Astrocyte of the spinal cord (primary cell): Measurements from ENCODE around the gene OSER1.
A peak's percentile ranks its signal among the peaks of the same experiment; 100 is the strongest.
"Not testable (repeated sequence)": the region's sequence is repeated elsewhere in the genome, so short reads cannot be mapped to it uniquely, and the experiment has no call there.

Source experiments
- DNase-seq: peaks from one replicate; pipeline ENCODE4 v3.0.0; 2011; ENCODE audit warnings: low read depth, low spot score
- H3K4me3 ChIP-seq: 2 replicates; pipeline ENCODE4 v1.5.1; 2011; ENCODE audit warnings: low read depth, mild to moderate bottlenecking, low read length, moderate library complexity
- CTCF ChIP-seq: IDR thresholded peaks from 2 replicates; pipeline ENCODE4 v1.5.1; 2012; ENCODE audit warnings: low read depth, mild to moderate bottlenecking, low read length, inconsistent platforms
- in situ Hi-C: cut with HindIII; loops from 2 replicates; pipeline ENCODE4 v1.10.0; 2017; ENCODE audit warnings: low sequenced_read_pairs

The OSER1 gene

DNA sequence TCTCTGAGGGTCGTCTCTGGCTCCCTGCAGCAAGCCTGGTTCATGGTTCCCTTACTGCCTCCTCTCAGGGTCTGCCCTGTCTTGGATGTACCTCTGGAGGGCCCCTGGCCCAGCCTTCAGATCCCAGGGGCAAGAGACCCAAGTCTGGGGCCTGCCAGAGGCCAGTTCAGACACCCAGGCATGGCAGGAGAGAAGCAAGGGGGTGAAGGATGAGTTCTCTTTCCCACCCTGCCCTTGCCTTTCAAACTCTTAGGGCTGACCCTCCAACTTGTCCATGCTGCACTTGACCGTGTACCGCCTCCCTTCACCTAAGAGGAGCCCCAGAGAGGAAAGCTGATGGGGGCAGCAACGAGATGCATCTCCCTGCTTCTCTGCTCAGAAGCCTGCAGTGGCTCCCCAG, 40.7 kb upstream of the OSER1 start:
- in situ Hi-C loops = no loop called here
- no peak for TF ChIP-seq CTCF
- DNase-seq = no peak
- H3K4me3 ChIP-seq = no peak overlapping the region

DNA sequence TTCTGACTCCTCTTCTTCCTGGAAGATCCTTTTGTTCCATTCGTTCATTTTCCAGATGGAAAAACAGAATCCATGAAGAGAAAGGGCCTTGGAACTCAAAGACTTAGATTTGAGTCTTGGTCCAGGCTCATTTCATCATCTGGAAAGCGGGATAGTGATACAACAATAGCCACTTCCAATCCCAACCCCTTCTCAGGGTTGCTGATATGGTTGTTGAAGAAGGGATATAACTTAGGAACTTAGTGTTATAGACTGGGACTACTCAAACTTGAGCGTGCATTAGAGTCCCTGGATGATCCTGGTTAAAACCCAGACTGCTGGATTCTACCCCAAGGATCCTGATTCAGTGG, 37.8 kb upstream of the OSER1 start:
- in situ Hi-C loops = no loop called here
- DNase-seq = no peak
- TF ChIP-seq CTCF = no peak
- no peak overlapping the region for H3K4me3 ChIP-seq

DNA sequence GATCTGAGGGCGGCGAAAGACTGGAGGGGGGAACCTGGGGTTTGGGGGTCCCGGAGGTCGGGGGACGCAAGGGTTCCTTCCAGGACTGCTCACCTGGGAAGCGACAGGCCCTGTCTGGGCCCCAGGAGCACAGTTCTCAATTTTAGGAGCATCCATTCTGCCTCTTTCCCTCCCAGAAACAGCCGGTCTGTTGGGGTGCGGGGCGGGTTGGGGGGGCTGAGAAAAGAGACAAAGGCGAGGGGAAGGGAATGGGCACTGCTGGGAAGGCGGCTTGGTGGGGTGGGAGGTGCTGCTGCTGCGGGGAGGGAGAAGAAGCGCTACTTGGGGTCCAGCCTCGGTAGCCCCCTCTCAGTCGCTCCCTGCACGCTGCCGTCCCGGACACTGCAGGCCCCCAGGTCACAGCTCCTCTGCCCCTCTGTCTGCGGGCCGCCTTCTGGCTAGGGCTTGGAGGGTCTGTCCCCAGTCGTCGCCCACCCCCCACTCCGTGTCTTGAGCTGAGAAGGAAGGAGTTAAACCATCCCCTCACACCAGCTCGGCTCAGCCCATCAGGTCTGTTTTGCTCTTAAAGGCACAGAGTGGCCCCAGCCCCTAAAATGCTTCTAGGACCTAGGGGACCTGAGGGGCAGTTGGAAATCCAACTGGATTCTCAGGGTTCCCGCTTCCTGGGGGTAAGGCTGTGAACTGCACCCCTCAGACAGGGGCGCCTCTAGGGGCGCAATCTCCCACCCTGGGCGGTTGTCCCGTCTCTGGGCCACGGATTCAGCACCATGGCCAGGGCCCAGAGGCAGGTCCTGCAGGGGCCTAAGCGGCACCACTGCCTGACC, 37.2 kb upstream of the OSER1 start:
- peak; percentile 12 for DNase-seq
- TF ChIP-seq CTCF = peak; percentile 60
- no peak overlapping the region for H3K4me3 ChIP-seq
- in situ Hi-C loops = no loop called here

DNA sequence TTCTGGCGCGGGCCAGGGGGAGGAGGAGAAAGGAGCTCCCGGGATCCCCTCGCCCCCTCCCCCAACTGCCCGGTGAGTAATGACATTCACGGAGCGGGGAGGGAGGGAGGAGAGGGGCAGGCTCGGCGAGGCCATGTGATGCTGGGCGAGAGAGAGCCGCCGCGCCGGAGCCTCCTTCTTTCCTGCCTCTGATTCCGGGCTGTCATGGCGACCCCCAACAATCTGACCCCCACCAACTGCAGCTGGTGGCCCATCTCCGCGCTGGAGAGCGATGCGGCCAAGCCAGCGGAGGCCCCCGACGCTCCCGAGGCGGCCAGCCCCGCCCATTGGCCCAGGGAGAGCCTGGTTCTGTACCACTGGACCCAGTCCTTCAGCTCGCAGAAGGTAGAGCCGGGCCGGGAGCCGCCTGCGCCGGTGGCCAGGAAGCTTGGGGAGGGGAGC, 36.6 kb upstream of the OSER1 start, which contains the start of gene GDAP1L1:
Gene GDAP1L1, plus strand, starts transcription at position 178 of the 441 bp plus-strand sequence. Its CDS starts 27 bp downstream, at position 205.
- no peak within 1 kb of the TSS for H3K4me3 ChIP-seq
- no peak for DNase-seq
- in situ Hi-C loops = no loop called here
- TF ChIP-seq CTCF = no peak

- no peak for DNase-seq
- TF ChIP-seq CTCF = no peak
- in situ Hi-C loops = no loop called here
- H3K4me3 ChIP-seq = no peak overlapping the region
Observed at GRCh38 chr20:44245977-44246376, 35.4 kb upstream of the OSER1 start.

- no peak for TF ChIP-seq CTCF
- in situ Hi-C loops = no loop called here
- no peak overlapping the region for H3K4me3 ChIP-seq
- no peak for DNase-seq
Observed at GRCh38 chr20:44241796-44242195, 31.2 kb upstream of the OSER1 start.

- H3K4me3 ChIP-seq, in situ Hi-C loops, DNase-seq: not testable (repeated sequence)
Observed at GRCh38 chr20:44236840-44237239, 26.3 kb upstream of the OSER1 start.
